HT-29 (cell line): Measurements from ENCODE around the gene SH3GL1. TPM values are rescaled to one million over a fixed set of nuclear protein-coding genes. Genes with fewer than 3 reads are reported as not detected.
A peak's percentile ranks its signal among the peaks of the same experiment; 100 is the strongest.

Source experiments
- DNase-seq: peaks from one replicate; pipeline ENCODE4 v3.0.0-alpha.2; 2015; ENCODE audit warnings: low spot score
- total RNA-seq: library from RNA; depleted of rRNA; stranded (reverse); fragments of >200 nt; shearing (Covaris generic); gene quantifications from 2 replicates; pipeline ENCODE4 v1.2.3, GENCODE V29; 2014

SH3GL1 gene
- total RNA-seq, 1 experiment from 2014 or later, result 55.5 TPM

- peak; percentile 48 for DNase-seq
Measured at GRCh38 chr19:4399812-4400134, 574 bp downstream of the SH3GL1 start.

- DNase-seq, result no peak
Measured at GRCh38 chr19:4396949-4397783, 3.2 kb downstream of the SH3GL1 start.

GRCh38 chr19:4393947-4394590, 6.3 kb downstream of the SH3GL1 start:
- DNase-seq, result no peak

- DNase-seq, result no peak
Measured at GRCh38 chr19:4391701-4392483, 8.5 kb downstream of the SH3GL1 start.

GRCh38 chr19:4391306-4391693, 9.0 kb downstream of the SH3GL1 start:
- DNase-seq, result no peak

GRCh38 chr19:4390567-4391305, 9.6 kb downstream of the SH3GL1 start:
- DNase-seq, result no peak

GRCh38 chr19:4390017-4390566, 10.3 kb downstream of the SH3GL1 start:
- DNase-seq, result no peak

GRCh38 chr19:4389511-4390016, 10.8 kb downstream of the SH3GL1 start:
- no peak for DNase-seq

- no peak for DNase-seq
Measured at GRCh38 chr19:4389064-4389375, 11.3 kb downstream of the SH3GL1 start.

GRCh38 chr19:4388337-4389063, 11.8 kb downstream of the SH3GL1 start:
- DNase-seq, result peak; percentile 5

GRCh38 chr19:4386041-4386782, 14.1 kb downstream of the SH3GL1 start:
- DNase-seq, result no peak

GRCh38 chr19:4385291-4386040, 14.9 kb downstream of the SH3GL1 start:
- no peak for DNase-seq

GRCh38 chr19:4380254-4380727, 20.1 kb downstream of the SH3GL1 start:
- DNase-seq, result no peak

- peak; percentile 76 for DNase-seq
Measured at GRCh38 chr19:4379383-4380253, 20.7 kb downstream of the SH3GL1 start.

- no peak for DNase-seq
Measured at GRCh38 chr19:4378886-4379285, 21.5 kb downstream of the SH3GL1 start.

GRCh38 chr19:4376991-4377781, 23.2 kb downstream of the SH3GL1 start:
- DNase-seq, result peak; percentile 72

GRCh38 chr19:4376671-4376990, 23.7 kb downstream of the SH3GL1 start:
- DNase-seq, result no peak
